Mucosa of descending colon (tissue), 3 donors: ENCODE results near the gene ISCA1. TPM values are rescaled to one million over a fixed set of nuclear protein-coding genes. Genes with fewer than 3 reads are reported as not detected.

Experiments used
- ATAC-seq: fragments of 200-7000 bp; cut with Tn5 transposase; one replicate; pipeline ENCODE4 v1.9.1; 2020; ENCODE audit warnings: mild to moderate bottlenecking, moderate library complexity
- DNase-seq, 3 donors: peaks; one replicate each; pipeline ENCODE4 v3.0.0-alpha.2; 2020
- H3K36me3 ChIP-seq: fragments of 200-600 bp; one replicate; pipeline ENCODE4 v1.8.0; 2021; ENCODE audit warnings: low read depth, mild to moderate bottlenecking
- H3K4me1 ChIP-seq: fragments of 200-600 bp; one replicate; pipeline ENCODE4 v1.8.0; 2021; ENCODE audit warnings: low read depth, mild to moderate bottlenecking
- H3K4me3 ChIP-seq: fragments of 200-600 bp; one replicate; pipeline ENCODE4 v1.8.0; 2021; ENCODE audit warnings: mild to moderate bottlenecking
- H3K9me3 ChIP-seq: fragments of 200-600 bp; one replicate; pipeline ENCODE4 v1.8.0; 2021; ENCODE audit warnings: mild to moderate bottlenecking
- CTCF ChIP-seq: fragments of 200-600 bp; IDR thresholded peaks from one replicate; pipeline ENCODE4 v1.8.0; 2022; ENCODE audit warnings: antibody characterized with exemption, mild to moderate bottlenecking
- intact Hi-C, 2 donors: fragments of 100-400 bp; cut with DNase I in 1 of 2; cut with micrococcal nuclease in 1 of 2; formaldehyde crosslinking; loops; one replicate each; pipeline versions ENCODE4 v1.11.0 to v1.11.1; 2022; cut with DNase I, micrococcal nuclease
- total RNA-seq, 3 donors: library from RNA; stranded (reverse); fragmentation: NEBNext Ultra II Directional in 2 of 3; extraction: Animal tissue kit (Norgen Biotek cat#: 25700) in 2 of 3; gene quantifications; one replicate each; pipeline versions ENCODE4 v1.2.1 to v1.2.4, GENCODE V29; 2021 to 2023
- donor health status: DM: no; HTN: no; CAD: no; lungs with moderate emphysema.
- donor health status: DM: no; HTN: no; CAD: no.
- donor health status: DM: no; HTN: yes; CAD: no.

Gene ISCA1
- total RNA-seq, 3 donors from 2014 or later = 24.1 to 36.6 (median 31.4) TPM

GRCh38 chr9:86230858-86231257 lies 51.5 kb downstream of the ISCA1 start:
- intact Hi-C loops = no loop called here
- ATAC-seq = no peak
- Histone ChIP-seq H3K4me1 (no peaks in the 10 kb centered on the region), H3K9me3 (no peaks in the 10 kb centered on the region), H3K4me3 (no peak overlapping the region), H3K36me3 (no peaks in the 10 kb centered on the region)
- no peak for TF ChIP-seq CTCF
- no peak for DNase-seq

GRCh38 chr9:86222667-86223066 lies 59.7 kb downstream of the ISCA1 start:
- H3K9me3 ChIP-seq = no peaks in the 10 kb centered on the region
- no peaks in the 10 kb centered on the region for H3K4me1 ChIP-seq
- ATAC-seq (no peak), DNase-seq (no peak)
- no peak overlapping the region for H3K4me3 ChIP-seq
- no peak for TF ChIP-seq CTCF
- no peaks in the 10 kb centered on the region for H3K36me3 ChIP-seq
- intact Hi-C loops = no loop called here

GRCh38 chr9:86219606-86220005 lies 62.7 kb downstream of the ISCA1 start:
- no peaks in the 10 kb centered on the region for H3K4me1 ChIP-seq
- no peaks in the 10 kb centered on the region for H3K9me3 ChIP-seq
- TF ChIP-seq CTCF = no peak
- intact Hi-C loops = no loop called here
- no peaks in the 10 kb centered on the region for H3K36me3 ChIP-seq
- DNase-seq = no peak
- no peak overlapping the region for H3K4me3 ChIP-seq
- ATAC-seq = no peak

GRCh38 chr9:86217076-86217755 lies 65.1 kb downstream of the ISCA1 start:
- Histone ChIP-seq H3K9me3 (no peaks in the 10 kb centered on the region), H3K4me1 (no peaks in the 10 kb centered on the region), H3K36me3 (no peaks in the 10 kb centered on the region), H3K4me3 (no peak overlapping the region)
- DNase-seq = no peak
- no peak for ATAC-seq
- no peak for TF ChIP-seq CTCF
- intact Hi-C loops = no loop called here

Other genes starting within 250 kb of the ISCA1 start
- gene GOLM1, start 183.0 kb downstream of the ISCA1 start, total RNA-seq = 100 to 1,000 TPM; 172 to 414 (median 333) TPM
- gene C9orf153, start 22.9 kb downstream of the ISCA1 start, total RNA-seq = under 1 TPM in 1 of 3 donors, not detected in 2; 0.35 TPM
- 10 to 100 TPM; 30.7 to 49.1 (median 36.8) TPM for gene TUT7, start 71.9 kb upstream of the ISCA1 start, total RNA-seq